GM18861 (cell line): ENCODE data around the gene MED6.
A peak's percentile ranks its signal among the peaks of the same experiment; 100 is the strongest.

Source experiments
- ATAC-seq: cut with Tn5 transposase; IDR thresholded peaks from one replicate; pipeline ENCODE4 v1.9.1; 2021; ENCODE audit not compliant: unreplicated experiment

Gene MED6, protein sequence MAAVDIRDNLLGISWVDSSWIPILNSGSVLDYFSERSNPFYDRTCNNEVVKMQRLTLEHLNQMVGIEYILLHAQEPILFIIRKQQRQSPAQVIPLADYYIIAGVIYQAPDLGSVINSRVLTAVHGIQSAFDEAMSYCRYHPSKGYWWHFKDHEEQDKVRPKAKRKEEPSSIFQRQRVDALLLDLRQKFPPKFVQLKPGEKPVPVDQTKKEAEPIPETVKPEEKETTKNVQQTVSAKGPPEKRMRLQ

GRCh38 chr14:70600382-70601157 lies at the start of gene MED6:
Gene MED6, minus strand, starts transcription at chr14:70600655. Its CDS starts 18 bp downstream, at chr14:70600637.
- peak; percentile 72 for ATAC-seq

DNA sequence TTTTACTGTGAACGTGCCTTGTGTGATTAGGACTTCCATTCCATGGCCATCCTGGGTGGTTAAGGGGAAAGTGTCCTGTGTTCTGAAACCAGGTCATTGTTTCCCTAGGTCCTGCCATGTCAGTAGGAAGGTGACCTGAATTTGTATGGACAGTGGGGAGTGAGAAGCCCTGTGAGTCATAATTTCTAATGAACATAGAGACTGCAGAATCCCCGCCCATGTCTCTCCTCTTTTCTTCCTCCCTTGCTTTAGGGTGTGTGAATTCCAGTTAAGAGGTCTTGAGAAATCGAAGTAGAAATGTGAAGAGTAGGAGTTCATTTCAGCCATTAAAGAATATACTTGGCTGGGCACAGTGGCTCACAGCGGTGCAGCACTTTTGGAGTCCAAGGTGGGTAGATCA lies 49.3 kb upstream of the MED6 start:
- no peak for ATAC-seq

DNA sequence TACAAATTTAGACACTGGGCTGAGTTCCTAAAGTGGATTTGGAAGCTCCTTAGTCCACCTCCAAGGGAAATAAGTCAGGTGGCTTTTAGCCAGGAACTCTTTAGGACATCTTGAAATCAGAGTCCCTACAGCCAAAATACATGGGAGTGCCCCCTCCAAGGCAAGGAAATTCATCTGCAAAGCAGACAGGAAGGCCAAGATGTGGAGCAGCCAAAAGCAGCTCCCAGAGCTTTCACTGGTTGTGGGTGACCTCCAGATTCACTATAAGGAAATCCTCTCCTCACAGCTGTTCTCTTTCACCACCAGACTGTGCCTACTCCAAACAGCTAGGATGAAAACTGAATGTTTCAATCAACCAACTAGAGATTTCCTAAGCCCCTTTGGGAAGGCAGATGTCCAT lies 47.9 kb upstream of the MED6 start:
- ATAC-seq = no peak

DNA sequence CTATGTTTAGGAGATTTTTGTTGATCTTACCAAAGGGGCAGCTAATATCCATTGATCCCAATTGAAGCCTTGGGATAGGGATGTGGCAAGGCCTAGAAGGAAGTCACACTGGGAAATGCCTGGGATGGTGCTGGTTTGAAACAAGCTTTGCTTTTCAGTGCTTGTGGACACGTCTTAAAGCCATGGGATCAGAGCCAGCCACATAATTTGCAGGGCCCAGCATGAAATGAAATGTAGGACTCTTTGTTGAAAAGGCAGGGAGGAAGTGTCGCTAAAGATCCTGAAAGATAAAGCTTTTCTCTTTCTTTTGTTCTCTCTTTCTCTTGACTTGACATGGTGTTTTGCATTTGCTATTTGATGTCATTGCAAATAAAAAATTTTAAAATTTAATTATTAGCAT lies 46.2 kb upstream of the MED6 start:
- ATAC-seq = no peak

GRCh38 chr14:70645892-70646291 lies 45.4 kb upstream of the MED6 start:
- ATAC-seq = no peak

- no peak for ATAC-seq
Measured at GRCh38 chr14:70643967-70644366, 43.5 kb upstream of the MED6 start.

DNA sequence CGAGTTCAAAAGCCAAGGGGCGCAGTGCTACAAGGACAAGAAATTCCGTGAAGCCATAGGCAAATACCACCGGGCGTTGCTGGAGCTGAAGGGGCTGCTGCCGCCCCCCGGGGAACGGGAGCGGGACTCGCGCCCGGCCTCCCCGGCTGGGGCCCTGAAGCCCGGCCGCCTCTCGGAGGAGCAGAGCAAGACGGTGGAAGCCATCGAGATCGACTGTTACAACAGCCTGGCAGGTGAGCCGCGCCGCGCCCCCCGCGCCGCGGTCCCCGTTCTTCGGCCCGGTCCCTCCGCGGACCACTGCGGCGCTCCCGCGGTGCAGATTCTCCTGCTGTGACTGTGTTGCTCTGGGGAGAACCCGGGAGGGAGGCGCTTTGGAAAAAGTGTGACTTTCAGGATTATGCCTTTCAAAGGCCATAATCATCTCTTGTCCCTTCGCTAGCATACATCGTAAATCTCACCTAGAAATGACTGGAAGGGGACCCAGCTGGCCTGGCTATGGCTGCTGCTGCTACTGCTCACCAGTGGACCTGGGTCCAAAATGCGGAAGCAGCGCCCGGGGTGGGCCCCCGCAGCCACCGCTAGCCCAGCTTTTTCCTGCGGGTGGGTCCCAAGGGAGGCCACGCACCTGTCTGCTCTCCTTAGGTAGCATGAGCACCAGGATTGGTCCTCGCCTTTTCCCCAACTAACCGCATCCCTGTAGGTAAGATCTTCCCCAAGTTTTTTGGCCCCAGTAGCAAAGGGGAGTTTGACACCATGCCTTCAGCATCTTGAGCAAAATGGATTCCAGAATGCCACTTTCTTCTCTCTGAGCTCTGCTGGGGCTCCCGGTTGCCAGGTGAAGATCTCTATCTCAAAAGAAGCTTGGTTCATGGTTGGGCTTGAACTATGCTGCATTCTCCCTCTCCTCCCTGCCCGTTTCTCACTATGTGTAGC lies 42.1 kb upstream of the MED6 start:
- no peak for ATAC-seq

GRCh38 chr14:70641548-70642302 lies 41.3 kb upstream of the MED6 start, which contains the start of gene TTC9:
Gene TTC9, plus strand, starts transcription at chr14:70641916. Its CDS starts 214 bp downstream, at chr14:70642130.
- no peak for ATAC-seq

GRCh38 chr14:70640938-70641547 lies 40.6 kb upstream of the MED6 start:
- ATAC-seq = peak; percentile 55

- ATAC-seq = no peak
Measured at GRCh38 chr14:70638416-70638815, 38.0 kb upstream of the MED6 start.

DNA sequence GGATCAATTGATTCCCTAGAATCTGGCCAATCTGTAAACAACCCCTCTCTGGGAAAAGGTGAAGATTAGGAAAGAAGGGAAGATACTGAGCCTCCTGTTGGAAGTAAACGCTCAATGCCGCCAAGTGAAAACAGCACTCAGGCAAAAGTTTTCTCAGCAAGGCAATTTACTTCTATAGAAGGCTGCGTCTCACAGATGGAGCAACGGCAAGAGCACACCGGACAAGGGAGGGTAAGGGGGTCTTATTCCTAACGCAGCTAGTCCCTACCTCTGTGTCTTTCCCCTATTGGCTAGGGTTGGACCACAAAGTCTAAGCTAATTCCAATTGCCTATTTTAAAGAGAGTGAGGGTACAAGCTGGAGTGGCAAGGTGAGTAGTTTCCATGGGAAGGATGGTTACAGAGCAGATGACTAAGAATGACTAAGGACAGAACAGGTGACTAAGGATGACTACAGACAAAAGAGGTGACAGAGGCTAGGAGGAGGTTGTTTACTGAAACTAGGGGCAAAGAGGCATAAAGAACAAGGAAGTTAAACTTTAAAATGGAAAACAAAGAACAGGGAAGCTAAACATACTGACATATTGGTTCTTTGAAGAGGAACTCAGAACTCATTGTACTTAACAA lies 35.6 kb upstream of the MED6 start:
- no peak for ATAC-seq

DNA sequence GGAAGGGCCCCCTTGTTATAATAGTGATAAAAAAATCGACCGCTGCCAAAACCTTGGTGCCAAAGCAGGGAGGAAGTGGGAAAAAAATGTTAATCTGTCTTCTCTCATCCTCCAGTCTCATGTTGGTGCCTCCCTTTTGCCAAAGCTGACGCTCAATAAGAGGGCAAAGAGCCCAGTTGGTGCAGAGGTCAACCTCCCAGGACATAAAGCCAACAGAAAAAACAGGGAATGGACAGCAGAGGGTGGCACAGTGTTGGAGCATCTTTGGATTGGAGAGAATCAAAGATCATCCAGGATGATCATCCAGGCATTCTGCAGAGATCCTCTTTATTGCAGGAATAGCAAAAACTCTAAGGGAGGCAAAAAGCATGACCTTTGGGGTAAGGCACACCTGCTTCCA lies 31.5 kb upstream of the MED6 start:
- ATAC-seq = no peak

DNA sequence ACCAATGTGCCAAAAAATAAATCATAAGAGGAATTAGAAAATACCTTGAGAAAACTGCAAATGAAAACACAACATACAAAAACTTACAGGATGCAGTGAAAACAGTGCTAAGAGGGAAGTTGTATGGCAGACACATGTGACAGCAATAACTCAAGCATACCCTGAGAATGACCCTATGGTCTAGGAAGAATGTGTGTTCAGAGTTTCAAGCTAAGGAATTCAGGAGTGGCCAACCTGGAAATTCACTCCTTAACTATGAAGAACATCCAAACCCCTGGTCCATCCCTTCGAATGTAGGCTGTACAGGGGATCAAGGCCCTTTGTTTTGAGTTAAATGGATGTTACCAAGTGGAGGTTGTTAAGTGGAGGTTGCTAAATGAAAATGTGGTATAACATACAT lies 24.5 kb upstream of the MED6 start:
- ATAC-seq = no peak

DNA sequence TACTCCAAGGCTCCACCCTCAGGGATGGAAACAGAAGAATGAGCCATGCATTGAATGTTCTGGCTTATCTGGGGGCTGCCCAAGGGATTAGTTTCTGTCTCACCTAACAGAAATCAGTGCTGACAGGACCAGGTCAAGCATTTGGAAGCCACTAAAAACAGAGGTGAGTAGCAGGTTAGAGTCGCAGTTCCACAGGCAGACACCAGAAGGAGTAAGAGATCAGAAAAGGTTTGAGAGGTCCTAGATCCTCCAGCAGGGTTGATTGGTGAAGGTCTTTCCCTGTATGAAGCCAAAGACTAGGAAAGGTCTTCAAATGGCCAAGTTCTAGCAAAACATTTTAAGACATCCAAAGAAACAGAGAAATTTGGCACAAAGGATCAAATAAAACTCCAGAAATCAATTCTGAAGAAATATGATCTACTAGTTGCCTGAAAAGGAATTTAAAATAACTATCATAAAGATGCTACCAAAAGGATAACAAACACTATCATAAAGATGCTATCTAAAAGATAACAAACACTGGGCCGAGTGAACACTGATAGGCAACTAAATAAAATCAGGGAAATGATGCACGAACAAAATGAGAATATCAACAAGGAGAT lies 21.8 kb upstream of the MED6 start:
- no peak for ATAC-seq

- no peak for ATAC-seq
Measured at GRCh38 chr14:70619708-70620107, 19.3 kb upstream of the MED6 start.

- no peak for ATAC-seq
Measured at GRCh38 chr14:70618314-70618713, 17.9 kb upstream of the MED6 start.

GRCh38 chr14:70616646-70617045 lies 16.2 kb upstream of the MED6 start:
- ATAC-seq = no peak

DNA sequence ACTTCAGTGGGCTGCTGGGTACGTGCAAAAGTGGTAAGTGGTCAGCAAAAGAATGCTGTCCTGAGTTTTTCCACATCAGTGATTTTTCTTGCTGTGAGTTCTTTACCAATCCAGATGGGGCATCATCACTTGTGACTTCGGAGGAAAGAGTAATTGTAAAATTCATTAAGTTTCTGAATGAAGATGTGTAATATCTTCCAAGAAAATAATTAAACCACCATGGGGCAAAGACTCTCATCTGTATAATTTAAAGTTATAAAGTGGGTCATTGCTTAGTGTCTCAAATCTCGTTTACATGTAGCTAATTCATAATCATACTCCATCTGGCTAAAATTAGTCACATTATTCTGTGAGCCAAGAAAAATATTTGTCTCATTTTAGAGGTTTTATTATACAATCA lies 10.8 kb upstream of the MED6 start:
- ATAC-seq = no peak

- no peak for ATAC-seq
Measured at GRCh38 chr14:70602254-70602653, 1.8 kb upstream of the MED6 start.
